ENCODE data around the gene UAP1.

The UAP1 gene

DNA sequence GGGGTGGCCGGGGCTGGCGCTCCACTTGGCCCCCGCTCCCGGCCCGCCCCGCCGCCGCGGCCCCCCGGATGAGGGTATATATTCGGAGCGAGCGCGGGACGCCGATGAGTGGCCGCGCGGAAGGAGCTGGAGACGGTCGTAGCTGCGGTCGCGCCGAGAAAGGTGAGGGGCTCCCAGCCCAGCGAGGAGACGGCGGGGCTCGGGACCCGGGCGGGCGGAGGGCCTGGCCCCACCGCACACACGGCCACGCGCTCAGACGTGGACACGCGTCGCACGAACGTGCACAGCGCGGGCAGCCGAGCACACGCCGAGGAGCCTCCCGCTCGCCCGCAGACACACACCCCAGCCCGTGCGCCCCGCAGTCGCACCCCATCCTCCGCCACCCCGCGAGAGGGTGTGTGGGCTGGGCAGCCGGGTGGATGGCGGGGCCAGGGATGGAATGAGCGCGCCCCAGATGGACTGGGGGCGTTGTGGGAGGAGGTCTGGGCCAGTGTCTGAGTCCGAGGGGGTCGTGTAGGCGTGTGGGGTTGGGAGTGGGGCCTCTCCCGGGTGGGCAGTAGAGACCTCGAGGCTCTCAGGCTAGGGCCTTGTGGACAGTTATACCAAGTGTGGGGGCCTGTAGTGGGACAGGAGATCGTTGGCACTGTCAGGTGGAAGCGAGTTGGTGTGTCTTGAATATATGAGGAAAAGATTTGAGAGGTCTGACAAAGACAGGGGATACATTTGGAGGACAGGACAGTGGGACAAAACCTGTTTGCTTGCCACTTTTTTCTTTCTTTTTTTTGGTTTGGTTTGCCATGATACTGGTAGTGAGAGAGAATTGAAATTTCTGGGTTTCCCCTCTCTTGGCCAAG lies at the start of gene UAP1:
UAP1 (plus strand) TSS at position 107 of the 854 bp plus-strand sequence. CDS start 4,347 bp downstream, outside the sequence.
- no peak for DNase-seq

DNA sequence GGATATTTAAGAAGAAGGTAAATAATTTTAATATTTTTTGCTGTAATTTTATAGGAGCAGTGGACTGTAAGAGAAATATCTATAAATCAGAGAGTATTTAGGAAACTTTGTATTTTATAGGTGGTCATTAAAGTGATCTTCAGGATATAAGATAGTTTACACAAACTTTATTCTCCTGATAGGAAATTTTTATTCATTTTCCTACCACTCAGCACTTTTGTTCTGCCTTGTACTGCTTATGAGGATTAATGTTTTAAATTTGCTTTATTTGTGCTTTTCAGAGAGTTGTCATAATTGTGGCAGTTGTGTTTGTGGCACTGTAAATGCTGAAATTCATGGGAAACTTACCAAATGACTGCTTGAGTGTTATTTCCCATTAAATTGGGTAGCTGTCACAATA lies 34.2 kb upstream of the UAP1 start:
- DNase-seq = no peak

DNA sequence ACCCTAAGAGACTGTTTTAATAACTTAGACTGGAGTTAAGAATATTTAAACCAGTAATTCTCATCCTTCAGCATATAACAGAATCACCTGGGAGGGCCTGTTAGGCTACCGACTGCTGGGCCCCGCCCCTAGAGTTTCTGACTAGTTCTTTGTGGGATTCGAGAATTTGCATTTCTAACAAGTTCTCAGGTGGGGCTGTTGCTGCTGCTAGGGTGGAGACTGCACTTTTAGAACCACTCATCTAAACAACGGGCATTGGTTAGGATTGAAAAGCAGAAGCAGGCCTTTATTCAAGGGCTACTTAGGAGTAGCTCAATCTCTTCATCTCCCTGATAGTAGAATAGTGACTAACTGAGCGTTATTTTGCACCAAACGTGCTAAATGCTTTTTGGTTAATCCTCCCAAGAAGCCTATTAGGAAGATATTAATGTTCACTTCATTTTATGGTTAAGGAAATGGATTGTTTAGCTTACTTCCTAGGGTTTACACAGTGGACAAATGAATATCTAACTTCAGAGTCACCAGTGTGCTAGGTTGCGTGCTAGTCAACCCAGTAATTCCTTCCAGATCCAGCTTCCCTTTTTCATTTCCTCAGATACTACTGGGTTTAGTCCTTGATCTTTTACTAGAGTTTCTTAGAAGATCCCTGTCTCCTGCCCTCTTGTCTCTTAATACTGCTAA lies 31.1 kb upstream of the UAP1 start:
- DNase-seq = no peak

DNA sequence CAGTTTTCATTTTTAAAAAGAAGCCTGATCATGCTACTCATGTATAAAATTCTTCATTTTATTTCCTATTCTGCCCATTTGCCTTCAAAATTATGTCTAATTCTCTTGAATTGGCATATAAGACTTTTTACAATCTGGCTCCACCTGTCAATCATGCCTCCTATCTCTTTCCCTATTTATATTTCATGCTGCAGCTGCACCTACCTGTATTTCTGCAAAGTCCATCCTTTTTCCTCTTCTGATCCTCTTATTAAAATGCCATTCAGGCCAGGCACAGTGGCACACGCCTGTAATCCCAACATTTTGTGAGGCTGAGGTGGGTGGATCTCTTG lies 30.6 kb upstream of the UAP1 start:
- DNase-seq = no peak

DNA sequence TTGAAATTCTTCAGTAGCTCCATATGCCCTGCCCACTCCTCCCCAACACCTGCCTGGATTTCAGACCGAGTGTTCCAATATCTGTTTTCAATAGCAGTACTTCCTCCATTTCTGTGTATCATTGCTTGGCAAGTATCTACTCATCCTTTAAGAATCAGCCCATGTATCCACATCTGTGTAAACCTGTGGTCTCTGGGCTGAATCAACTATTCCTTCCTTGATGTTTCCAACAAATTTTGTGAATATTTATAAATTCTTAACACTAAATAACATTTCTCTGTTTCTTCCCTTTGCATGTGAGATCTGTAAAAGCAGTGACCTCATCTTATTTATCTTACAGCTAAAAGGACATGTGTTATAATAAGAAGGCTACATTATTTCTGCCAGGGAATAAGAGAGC lies 26.0 kb upstream of the UAP1 start:
- no peak for DNase-seq

DNA sequence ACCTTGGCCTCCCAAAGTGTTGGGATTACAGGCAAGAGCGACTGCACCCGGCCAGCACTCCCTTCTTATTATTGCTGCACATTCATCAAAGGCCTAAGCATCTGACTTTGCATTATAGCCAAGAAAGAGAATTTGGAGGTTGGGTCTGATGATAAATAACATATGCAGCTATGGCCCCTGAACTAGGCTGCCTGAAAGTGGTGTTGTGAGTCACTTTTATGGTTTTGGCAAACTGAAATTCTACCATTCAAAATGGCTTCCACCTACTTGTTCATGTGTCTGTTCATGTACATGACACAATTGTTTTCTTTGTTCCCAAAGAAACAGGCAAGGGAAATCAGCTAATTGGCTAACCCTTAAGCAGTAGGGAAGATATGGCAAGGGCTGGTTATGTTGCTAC lies 25.0 kb upstream of the UAP1 start:
- DNase-seq = no peak

DNA sequence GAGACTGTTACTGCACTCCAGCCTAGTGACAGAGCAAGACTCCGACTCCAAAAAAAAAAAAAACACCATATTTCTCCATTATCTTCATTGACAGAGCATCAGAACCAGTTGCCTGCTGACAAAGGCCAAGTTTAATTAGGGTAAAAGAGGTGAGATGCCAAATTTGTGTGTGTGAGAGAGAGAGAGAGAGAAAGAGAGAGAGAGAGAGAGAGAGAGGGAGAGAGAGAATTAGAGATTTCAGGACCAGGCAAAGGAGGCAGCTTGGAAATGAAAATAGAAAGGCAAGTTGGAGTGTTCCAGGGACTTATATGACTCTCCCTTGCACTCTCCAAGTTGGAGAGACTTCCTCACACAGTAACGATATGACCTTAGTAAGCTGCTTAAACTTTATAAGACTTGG lies 24.3 kb upstream of the UAP1 start:
- DNase-seq = no peak

DNA sequence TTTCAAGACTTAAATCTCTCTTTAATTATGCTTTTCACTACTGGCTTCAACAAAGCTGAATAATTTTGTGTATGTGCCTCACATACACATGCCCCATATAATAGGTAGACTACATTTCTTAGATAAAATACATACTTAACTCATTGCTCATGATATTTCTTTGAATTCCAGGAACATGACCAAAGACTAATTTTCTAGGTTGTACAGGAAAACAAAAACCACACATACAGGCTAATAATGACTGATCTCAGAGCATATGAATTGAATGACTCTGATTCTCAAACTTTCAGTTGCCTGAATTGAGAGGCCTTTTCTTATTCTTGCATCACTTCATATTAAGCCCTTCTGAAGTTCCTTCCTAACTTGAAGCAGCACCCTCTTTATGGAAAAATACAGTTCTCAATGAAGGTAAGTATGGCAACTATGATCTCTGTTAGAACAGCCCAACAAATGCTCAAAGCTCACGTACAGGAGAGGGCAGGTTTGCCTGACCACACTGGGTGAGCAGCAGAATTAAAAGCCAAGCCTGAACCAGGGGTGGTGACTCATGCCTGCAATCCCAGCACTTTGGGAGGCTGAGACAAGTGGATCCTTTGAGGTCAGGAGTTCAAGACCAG lies 22.6 kb upstream of the UAP1 start:
- DNase-seq = no peak

DNA sequence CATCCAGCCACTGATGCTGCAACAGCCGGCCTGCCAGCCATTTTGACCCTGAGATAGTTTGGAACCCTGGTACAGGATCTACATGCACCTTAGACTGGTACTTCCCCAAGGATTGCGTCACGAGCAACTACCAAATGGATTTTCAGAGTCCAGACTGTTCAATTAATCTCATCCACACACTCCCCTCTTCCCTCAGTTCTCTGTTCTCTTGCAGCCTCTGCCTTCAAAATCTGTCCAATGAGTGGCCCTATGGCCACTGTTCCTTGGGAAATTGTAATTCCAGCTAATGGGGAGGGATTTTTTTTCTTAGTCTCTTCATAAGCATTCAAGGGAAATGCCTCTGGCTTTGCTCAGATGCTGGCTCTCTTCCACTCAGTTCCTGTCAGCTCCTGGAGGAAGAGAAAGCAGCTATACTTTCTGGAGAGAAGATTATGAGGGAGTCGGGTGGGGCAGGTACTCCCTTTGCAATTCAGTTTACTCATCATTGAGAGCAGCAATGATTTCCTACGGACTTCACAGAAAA lies 19.8 kb upstream of the UAP1 start:
- peak; percentile 84 for DNase-seq

DNA sequence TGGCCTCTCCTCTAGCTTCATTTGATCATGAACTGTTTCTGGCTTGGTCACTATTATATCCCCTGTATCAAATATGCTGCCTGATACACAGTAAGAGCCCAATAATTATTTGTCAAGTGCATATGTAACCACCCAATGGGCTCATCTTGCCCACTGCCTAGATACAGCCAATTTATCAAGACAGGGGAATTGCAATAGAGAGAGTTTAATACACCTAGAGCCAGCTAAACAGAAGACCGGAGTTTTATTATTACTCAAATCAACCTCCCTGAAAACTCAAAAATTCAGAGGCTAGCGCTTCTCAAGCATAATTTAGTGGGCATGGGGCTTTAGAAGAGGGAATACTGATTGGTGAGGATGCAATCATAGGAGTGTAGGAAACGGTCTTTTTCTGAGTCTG lies 18.3 kb upstream of the UAP1 start:
- DNase-seq = no peak

DNA sequence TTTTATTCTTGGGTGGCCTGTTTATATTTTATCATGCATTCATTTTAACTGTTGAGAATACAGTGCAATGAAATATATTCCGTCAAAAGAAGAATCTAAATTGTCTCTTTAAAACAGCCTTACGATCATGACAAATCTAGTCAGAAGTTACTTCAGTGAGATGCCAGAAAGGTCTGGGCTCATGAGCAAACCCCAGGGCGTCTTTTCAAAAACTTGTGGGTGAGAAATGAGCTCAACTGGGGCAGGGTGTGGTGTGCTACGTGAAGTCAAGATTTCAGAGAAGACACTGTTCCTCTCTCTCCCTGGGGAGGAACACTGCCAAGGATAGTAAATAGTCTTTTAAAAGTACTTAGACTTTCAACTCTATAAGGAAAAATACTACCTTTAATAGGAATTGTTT lies 13.4 kb upstream of the UAP1 start:
- DNase-seq = peak; percentile 31

DNA sequence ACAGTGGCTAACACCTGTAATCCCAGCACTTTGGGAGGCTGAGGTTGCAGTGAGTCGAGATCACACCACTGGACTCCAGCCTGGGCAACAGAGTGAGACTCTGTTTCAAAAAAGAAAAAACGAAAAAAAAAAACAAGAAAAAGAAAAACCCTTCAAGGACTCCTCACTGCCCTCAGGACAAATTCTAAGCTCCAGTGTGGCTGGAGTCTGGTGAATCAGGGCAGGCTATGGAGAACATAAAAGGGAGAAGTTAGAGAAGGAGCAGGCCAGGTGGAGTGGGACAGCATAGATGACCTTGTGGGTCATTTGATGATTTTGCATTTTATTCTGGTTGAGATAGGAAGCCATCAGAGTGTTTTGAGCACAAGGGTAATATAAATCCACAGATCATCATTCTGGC lies 12.5 kb upstream of the UAP1 start:
- DNase-seq = no peak

DNA sequence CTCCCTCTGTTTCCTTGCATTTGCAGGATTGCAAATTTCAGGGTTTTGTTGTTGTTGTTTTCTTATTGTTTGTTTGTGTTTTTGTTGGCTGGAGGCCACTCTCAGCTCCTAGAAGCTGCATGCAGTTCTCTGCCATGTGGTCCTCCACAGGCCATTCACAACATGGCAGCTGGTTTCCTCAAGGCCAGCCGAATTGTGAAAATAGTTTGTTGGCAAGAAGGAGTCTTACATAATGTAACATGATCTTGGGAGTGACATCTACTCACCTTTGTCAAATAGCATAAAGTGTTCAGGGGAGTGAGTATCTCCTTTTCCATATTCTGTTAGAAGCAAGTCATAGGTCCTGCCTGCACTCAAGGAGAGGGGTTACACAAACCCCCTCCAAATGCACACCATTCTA lies 10.6 kb upstream of the UAP1 start:
- no peak for DNase-seq

DNA sequence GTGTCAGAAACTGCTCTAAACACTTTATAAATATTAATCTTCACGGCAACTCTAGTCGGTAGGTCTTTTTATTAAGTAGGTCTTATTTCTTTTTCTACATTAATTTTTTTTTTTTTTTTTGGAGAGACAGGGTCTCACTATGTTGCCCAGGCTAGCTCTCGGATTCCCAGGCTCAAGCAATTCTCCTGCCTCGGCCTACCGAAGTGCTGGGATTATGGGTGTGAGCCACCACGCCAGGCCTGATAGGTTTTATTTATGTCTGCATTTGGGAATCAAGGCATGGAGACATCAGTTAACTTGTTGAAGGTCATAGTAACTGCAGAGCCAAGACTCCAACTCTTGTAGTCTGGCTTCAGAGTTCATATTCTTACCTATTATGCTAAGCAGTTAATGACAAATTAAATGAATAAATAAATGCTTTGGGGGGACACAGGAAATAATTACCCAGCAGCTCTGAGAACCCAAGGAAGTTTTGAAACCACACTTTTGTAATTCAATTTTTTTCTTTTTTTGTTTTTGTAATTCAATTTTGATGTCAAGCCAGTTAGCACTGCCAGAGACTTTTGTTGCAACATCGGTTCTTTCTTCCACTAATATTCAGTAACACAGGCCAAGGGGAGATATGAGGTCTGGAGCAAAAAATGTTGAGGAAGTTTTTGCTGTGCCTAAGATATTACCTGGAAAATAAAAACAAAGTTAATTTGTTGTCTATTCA lies 9.4 kb upstream of the UAP1 start:
- no peak for DNase-seq

DNA sequence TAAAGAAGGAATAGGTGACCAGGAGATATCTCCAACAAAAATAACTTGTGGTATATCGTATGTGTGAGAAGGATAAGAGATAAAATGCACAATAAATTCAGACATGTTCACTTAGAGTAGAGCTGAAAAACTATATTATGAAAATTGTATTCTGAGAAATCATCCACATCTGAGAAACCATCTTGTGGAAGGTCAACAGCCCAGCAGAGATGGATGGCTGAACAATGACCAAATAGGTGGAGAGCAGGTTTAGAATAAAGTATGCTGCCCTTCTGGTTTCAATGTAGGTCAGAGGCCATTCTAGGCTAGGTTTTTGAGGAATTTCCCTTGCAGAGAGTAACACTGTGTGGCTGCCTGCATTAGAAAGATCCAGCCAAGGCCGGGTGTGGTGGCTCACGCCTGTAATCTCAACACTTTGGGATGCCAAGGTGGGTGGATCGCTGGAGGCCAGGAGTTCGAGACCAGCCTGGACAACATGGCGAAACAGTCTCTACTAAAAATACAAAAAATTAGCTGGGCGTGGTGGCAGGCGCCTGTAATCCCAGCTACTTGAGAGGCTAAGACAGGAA lies 8.8 kb upstream of the UAP1 start:
- DNase-seq = no peak

DNA sequence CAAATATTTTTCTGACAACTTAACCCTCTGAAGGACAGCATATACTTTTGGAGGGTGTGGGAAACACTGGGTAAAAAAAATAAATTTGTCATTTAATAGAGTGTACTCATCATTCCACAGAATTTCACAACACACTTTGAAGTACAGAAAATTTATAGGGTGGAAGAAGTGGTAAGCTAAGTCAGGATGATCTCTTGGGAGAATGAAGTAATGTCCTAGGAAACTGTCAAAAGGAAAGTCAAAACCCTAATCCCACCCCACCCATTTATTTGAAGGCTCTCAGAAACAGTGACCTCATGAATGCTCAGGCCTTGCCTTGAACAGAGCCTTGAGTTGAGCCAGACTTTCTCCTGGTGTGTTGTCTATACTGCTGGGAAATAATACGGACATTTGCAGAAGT lies 7.3 kb upstream of the UAP1 start:
- DNase-seq = no peak

DNA sequence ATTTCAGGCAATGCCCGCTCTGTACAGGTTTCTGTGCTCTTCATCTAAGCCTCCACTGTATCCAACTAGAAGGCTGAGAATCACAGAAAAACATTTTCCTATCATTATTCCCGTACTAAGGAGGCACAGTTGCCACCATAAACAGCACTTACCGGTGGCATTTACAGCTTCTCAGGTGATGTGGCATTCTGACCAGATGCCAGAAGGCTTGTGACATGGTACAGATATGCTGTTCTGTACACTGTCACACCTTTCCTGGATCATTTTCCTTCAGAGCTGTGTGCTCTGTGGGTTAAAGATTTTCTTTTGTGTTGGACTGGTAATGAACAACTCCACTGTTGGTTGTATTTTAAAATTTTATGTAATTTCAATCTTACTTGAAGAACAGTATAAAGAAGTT lies 4.0 kb upstream of the UAP1 start:
- no peak for DNase-seq

DNA sequence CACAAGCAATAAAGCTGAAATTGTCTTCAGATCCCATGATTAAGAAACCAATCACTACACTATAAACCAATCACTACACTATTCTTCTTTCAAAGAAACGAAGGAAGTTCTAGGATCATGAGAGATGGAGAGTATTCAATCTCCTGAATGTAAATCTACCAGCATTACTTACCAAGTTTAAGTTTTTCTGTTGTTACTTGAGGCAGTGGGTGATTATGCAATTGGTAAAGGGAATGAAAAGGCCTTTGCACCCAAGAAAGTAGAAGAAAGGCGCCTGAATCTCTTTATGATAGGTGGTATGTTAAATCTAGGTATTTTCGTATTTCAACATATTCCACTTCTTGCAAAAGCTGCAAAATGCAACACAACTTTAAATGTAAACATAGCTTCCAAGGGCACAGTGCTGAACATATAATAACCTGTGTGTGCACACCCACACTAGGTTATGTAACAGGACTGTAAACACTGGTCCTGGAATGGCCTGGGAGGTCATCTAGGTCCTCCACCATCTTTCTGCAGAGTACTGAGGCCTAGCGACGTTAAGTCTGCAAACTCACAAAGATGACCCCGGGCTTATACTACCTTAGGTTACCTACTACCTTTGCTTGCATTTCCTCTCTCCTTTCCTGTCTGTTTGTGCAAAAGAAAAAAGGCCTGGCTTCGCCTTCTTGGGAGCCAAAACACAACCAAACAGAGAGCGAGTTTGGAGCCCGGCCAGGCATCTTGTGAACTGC lies 1.1 kb upstream of the UAP1 start:
- no peak for DNase-seq

DNA sequence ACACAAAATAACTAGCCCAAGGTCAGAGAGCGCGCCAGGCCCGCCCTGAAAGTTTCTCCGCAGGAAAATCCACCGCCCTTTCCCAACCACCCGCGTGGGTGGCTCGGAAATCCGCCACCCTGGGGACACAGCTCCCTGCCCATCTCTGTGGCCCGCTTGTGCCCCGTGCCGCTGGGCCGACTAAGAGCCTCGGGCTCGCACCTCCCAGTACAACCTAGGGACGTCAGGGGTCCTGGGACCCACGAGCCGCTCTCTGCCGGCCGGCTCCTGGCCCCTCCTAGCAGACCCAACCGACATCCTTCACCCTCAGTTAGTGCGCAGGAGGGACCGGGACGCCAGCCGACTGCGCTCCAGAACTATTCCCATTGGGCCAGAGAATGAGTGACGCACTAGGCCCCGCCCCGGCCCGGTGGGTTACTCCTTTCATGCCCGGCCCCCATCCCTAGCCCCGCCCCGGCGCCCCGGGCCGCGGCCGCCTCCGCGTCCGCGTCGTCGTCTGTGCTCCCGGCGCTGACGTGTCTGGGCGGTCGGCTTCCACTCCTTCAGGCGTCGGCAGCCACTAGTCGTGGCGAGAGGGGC lies 396 bp upstream of the UAP1 start:
- DNase-seq = peak; percentile 99

DNA sequence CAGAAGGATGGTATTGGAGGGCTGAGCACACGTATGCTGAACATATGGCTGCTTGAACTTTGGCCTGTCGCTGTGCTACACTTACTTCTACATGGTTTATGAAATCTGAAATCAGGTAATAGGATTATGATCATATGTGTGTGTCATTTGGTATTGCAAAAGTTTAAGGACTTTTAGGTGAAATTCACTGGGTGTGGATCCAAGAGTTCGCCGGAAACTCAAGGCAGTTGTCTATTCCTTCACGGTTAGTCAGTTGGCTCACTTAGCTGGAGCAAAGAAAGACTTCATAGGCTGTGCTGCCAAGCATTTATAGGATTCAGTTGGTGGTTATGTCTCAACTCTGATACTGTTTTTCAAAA lies 927 bp downstream of the UAP1 start:
- peak; percentile 33 for DNase-seq

DNA sequence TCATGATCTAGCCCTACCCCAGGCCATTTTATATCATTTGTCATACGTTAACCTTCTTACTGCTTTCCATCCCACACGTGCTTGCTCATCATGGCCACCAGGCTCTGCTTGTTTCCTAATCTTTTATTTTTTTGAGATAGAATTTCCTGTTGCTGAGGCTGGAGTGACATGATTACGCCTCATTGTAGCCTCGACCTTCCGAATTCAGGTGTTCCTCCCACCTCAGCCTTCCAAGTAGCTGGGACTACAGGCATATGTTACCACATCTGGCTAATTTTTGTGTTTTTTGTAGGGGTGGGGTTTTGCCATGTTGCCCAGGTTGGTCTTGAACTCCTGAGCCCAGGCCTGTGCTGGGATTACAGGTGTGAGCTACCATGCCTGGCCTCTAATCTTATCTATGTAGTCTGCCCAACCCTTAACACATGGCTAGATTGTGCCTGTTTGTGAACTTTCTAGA lies 3.3 kb downstream of the UAP1 start:
- DNase-seq = no peak

DNA sequence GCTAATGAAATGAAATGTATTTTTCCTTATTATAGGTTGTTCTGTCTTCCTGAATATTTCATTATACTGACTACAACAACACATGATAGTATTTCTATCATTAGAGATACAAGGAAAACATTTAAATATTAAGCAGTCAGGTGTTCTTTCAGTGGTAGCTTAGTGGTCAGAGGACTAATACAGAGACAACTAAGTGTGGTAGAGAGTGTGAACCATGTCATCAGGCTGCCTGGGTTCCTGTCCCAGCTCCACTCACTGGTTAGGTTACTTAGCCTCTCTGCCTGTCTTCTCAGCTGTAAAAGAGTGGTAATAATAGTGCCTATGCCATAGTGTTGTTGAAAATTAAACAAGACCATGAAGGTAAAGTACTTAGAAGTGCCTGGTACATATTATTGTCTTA lies 3.9 kb downstream of the UAP1 start:
- DNase-seq = no peak
